Ovary (tissue), 3 donors: ENCODE results near the gene CHCHD3.

Experiments
- CTCF ChIP-seq, 3 donors: fragments of 450-650 bp in 2 of 3; fragments of 200-600 bp in 1 of 3; IDR thresholded peaks; one replicate each; pipeline versions ENCODE4 v1.5.1 to v1.8.0; 2016 to 2022; ENCODE audit warnings: antibody characterized with exemption in 3 of 3, mild to moderate bottlenecking in 1 of 3
- EP300 ChIP-seq: sonication (generic); formaldehyde crosslinking; IDR thresholded peaks from one replicate; pipeline ENCODE4 v1.6.1; 2017; ENCODE audit warnings: antibody characterized with exemption
- POLR2A ChIP-seq: fragments of 450-650 bp; IDR thresholded peaks from one replicate; pipeline ENCODE4 v1.6.1; 2017; ENCODE audit warnings: antibody characterized with exemption, mild to moderate bottlenecking, moderate library complexity
- donor health status: DM: no; HTN: no; CAD: no.

GRCh38 chr7:132950725-132951124 is 131.2 kb downstream of the CHCHD3 start:
- TF ChIP-seq POLR2A (no peak), CTCF (IDR thresholded peaks at IDR 0.05) (no peak), EP300 (no peak)
